GM18951 (cell line): ENCODE data around the gene TIPIN.

Source experiments
- POLR2A ChIP-seq: IDR thresholded peaks from 4 replicates; pipeline ENCODE4 v1.6.1; 2011; ENCODE audit warnings: mild to moderate bottlenecking; ENCODE audit not compliant: insufficient read length, insufficient read depth; ENCODE audit errors: extremely low read depth
- in situ Hi-C: fragments of 300-500 bp; cut with MboI; formaldehyde crosslinking; loops from one replicate; pipeline ENCODE4 v1.12.0; 2022; ENCODE audit warnings: low sequenced_read_pairs, mixed read lengths, inconsistent platforms; ENCODE audit not compliant: unreplicated experiment

The TIPIN gene

DNA sequence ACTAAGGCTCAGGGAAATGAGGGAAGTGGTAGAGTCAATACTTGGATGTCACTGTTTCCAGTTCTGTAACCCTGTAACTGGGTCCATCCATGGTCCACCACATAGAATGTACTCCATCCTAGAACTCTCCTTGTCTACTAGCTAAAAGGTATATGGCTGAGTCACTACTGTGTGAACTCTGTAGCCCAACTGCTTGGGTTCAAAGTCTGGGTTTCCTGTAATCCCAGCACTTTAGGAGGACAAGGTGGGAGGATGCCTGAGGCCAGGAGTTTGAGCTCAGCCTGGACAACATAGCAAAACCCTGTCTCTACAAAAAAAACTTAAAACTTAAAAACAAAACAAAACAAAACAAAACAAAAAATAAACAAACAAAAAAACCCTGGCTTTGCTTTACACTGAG, 68.4 kb downstream of the TIPIN start:
- in situ Hi-C loops = no loop called here
- no peak for TF ChIP-seq POLR2A

DNA sequence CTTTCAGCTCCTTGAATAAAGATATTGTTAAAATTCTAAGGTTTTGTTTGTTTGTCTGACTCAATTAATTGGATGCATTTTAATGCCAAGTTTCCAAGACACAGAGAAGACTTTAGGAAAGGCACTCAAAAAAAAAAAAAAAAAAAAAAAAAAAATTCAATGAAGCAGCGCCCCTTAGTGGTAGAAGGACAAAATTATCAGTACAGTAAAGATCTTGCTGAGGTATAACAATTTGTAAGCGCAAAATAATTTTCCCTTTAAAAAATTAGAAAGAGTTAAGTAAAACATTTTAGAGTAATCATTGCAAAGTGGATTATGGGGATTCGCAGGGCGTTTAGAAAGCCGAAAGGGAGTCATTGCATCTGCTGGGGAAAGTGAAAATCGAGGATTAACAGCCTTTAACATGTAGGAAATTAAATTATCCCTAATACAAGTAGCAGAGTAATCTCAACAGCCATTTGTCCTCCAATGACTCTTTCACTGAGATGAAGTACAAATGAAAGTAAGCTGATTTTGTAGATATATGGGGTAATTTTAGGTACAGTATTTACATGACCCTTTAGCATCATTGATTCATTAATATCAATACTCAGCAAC, 68.9 kb downstream of the TIPIN start:
- in situ Hi-C loops = no loop called here
- TF ChIP-seq POLR2A = no peak
